Karpas-422 (cell line): ENCODE results near the gene SEC14L1. TPM values are rescaled to one million over a fixed set of nuclear protein-coding genes. Genes with fewer than 3 reads are reported as not detected.

Experiments used
- DNase-seq: peaks from one replicate; pipeline ENCODE4 v3.0.0-alpha.2; 2015
- H2AFZ ChIP-seq: fragments of 200-600 bp; sonication (generic); 2 replicates; pipeline ENCODE4 v1.6.1; 2014; ENCODE audit warnings: antibody characterized with exemption, low read length, mixed read lengths
- H3K27ac ChIP-seq: fragments of 200-600 bp; sonication (generic); 2 replicates; pipeline ENCODE4 v1.5.1; 2014; ENCODE audit warnings: mild to moderate bottlenecking, low read length, moderate library complexity
- H3K27me3 ChIP-seq: fragments of 200-600 bp; sonication (generic); 2 replicates; pipeline ENCODE4 v1.6.1; 2014; ENCODE audit warnings: low read length, mixed read lengths
- H3K36me3 ChIP-seq: fragments of 200-600 bp; sonication (generic); 2 replicates; pipeline ENCODE4 v1.6.1; 2014; ENCODE audit warnings: low read length, mixed read lengths; ENCODE audit not compliant: insufficient read depth
- H3K4me1 ChIP-seq: fragments of 200-600 bp; sonication (generic); 2 replicates; pipeline ENCODE4 v1.6.1; 2014; ENCODE audit warnings: mild to moderate bottlenecking, low read length, mixed read lengths
- H3K4me2 ChIP-seq: fragments of 200-600 bp; sonication (generic); 2 replicates; pipeline ENCODE4 v1.6.1; 2014; ENCODE audit warnings: low read length, low read depth, mild to moderate bottlenecking; ENCODE audit not compliant: poor library complexity, severe bottlenecking
- H3K4me3 ChIP-seq: fragments of 200-600 bp; sonication (generic); 2 replicates; pipeline ENCODE4 v1.5.1; 2014; ENCODE audit warnings: mild to moderate bottlenecking, antibody characterized with exemption, low read length, mixed read lengths
- H3K79me2 ChIP-seq: fragments of 200-600 bp; sonication (generic); 2 replicates; pipeline ENCODE4 v1.6.1; 2014; ENCODE audit warnings: mild to moderate bottlenecking, low read length, mixed read lengths
- H3K9ac ChIP-seq: fragments of 200-600 bp; sonication (generic); 2 replicates; pipeline ENCODE4 v1.6.0; 2014; ENCODE audit warnings: low read length
- H3K9me2 ChIP-seq: fragments of 200-600 bp; sonication (generic), shearing (Covaris generic); replicated peaks from 2 replicates; pipeline ENCODE4 v1.6.0; 2014; ENCODE audit warnings: mild to moderate bottlenecking, low read length, moderate library complexity; ENCODE audit not compliant: insufficient read depth
- H3K9me3 ChIP-seq: fragments of 300-700, 200-600 bp; sonication (generic); 2 replicates; pipeline ENCODE4 v1.6.1; 2014; ENCODE audit warnings: low read length, mixed read lengths
- H4K20me1 ChIP-seq: fragments of 200-600 bp; sonication (generic); 2 replicates; pipeline ENCODE4 v1.6.1; 2014; ENCODE audit warnings: mild to moderate bottlenecking, antibody characterized with exemption, low read length, low read depth; ENCODE audit not compliant: insufficient read depth
- total RNA-seq: library from RNA; depleted of rRNA; stranded (reverse); fragments of >200 nt; shearing (Covaris generic); gene quantifications from 2 replicates; pipeline ENCODE4 v1.2.3, GENCODE V29; 2014; ENCODE audit warnings: low replicate concordance

SEC14L1 gene
- total RNA-seq, 1 experiment from 2014 or later, result 32.0 TPM

GRCh38 chr17:77210331-77210730 is 69.6 kb downstream of the SEC14L1 start:
- Histone ChIP-seq H4K20me1 (no peaks in the 10 kb centered on the region), H3K9me3 (no peaks in the 10 kb centered on the region), H3K9me2 (no peaks in the 10 kb centered on the region), H3K4me3 (peak overlapping the region; percentile 26; the same call in 1 of the 2 replicates), H3K79me2 (peaks cover 14% of the 10 kb centered on the region), H3K27ac (peak overlapping the region; percentile 98), H2AFZ (no peak overlapping the region; the same call in 1 of the 2 replicates), H3K4me2 (peak overlapping the region; percentile 57), H3K27me3 (no peaks in the 10 kb centered on the region), H3K9ac (peak overlapping the region; percentile 70), H3K36me3 (peaks cover 33% of the 10 kb centered on the region), H3K4me1 (peaks cover 60% of the 10 kb centered on the region)
- DNase-seq, result peak; percentile 63

DNA sequence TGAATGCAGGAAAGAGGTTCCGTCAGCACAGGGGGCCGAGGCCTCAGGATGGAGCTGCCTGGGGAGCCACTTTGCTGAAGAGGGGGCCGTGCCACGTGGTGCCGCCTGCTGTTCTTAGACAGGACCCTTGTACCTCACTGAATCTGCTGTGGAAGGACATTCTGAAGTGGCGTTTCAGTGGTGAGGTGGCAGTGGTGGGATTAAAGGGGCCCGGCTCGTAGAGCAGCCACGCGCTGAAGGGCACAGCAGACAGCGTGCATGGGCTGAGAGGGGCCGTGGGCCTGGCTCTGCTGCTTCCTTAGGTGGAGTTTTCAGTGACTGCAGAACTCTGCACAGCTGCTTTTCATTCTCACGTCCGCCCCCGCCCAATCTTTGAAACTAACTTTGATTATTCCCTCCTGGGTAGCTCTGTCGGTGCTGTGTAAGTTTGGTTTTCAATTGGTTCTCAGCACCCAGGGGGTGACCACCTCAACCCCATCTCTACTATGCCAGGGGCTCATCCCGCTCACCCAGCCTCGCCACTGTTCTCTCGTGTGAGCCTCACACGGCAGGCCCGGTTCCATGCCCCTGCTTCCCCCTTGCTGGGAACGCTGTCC is 70.3 kb downstream of the SEC14L1 start:
- Histone ChIP-seq H3K9me3 (no peaks in the 10 kb centered on the region), H4K20me1 (no peaks in the 10 kb centered on the region), H3K4me1 (peaks cover 54% of the 10 kb centered on the region), H3K27me3 (no peaks in the 10 kb centered on the region), H3K27ac (peak overlapping the region; percentile 98), H3K4me2 (peak overlapping the region; percentile 57), H2AFZ (peak overlapping the region; percentile 19; the same call in 1 of the 2 replicates), H3K79me2 (peaks cover 14% of the 10 kb centered on the region), H3K9me2 (no peaks in the 10 kb centered on the region), H3K4me3 (peak overlapping the region; percentile 26; the same call in 1 of the 2 replicates), H3K36me3 (peaks cover 32% of the 10 kb centered on the region), H3K9ac (peak overlapping the region; percentile 70)
- peak; percentile 86 for DNase-seq

GRCh38 chr17:77211681-77212080 is 70.9 kb downstream of the SEC14L1 start:
- Histone ChIP-seq H3K79me2 (peaks cover 14% of the 10 kb centered on the region), H3K9ac (peak overlapping the region; percentile 70), H3K9me2 (no peaks in the 10 kb centered on the region), H3K4me1 (peaks cover 48% of the 10 kb centered on the region), H3K27ac (peak overlapping the region; percentile 98), H2AFZ (no peak overlapping the region; the same call in 1 of the 2 replicates), H4K20me1 (no peaks in the 10 kb centered on the region), H3K4me3 (peak overlapping the region; percentile 26; the same call in 1 of the 2 replicates), H3K4me2 (peak overlapping the region; percentile 57), H3K36me3 (peaks cover 30% of the 10 kb centered on the region), H3K9me3 (no peaks in the 10 kb centered on the region), H3K27me3 (no peaks in the 10 kb centered on the region)
- DNase-seq, result peak; percentile 82

DNA sequence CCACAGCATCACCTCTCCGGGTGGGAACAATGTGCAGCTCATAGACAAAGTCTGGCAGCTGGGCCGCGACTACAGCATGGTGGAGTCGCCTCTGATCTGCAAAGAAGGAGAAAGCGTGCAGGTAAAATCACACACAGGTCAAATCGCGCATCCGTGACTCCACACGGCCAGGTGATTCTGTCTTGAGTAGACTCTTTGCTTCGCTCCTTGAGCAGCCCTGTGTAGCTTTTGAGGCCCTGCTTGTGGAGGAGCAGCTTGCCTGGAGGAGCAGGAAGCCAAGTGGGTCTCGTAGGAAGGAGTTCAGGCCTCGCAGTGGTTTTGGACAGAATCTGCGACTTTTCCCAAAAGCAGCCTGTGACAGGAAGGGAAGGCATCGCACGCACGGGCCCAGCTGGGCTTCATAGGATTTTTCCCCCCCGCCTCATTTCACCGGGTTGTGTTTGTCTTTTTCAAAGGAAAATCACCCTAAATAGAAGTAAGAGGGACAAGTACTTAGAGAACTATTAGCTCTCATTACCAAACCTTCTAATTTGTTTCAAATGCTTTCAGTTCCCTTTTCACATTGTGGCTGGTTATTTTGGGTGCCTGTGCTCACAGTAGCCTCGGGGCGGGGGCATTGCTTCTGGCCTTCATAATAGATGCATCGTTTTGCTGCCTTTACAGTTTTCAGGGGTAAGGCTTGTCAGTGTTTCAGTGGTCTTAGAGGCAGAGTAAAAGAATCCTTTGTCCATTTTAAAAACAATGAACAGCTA is 71.5 kb downstream of the SEC14L1 start:
- H4K20me1 ChIP-seq, result no peaks in the 10 kb centered on the region
- no peaks in the 10 kb centered on the region for H3K9me2 ChIP-seq
- peaks cover 48% of the 10 kb centered on the region for H3K4me1 ChIP-seq
- peak overlapping the region; percentile 71 for H3K9ac ChIP-seq
- H3K4me2 ChIP-seq, result peak overlapping the region; percentile 57
- peaks cover 14% of the 10 kb centered on the region for H3K79me2 ChIP-seq
- DNase-seq, result peak; percentile 95
- H2AFZ ChIP-seq, result no peak overlapping the region
- H3K9me3 ChIP-seq, result no peaks in the 10 kb centered on the region
- H3K27me3 ChIP-seq, result no peaks in the 10 kb centered on the region
- peaks cover 33% of the 10 kb centered on the region for H3K36me3 ChIP-seq
- peak overlapping the region; percentile 53 for H3K4me3 ChIP-seq
- H3K27ac ChIP-seq, result peak overlapping the region; percentile 98

DNA sequence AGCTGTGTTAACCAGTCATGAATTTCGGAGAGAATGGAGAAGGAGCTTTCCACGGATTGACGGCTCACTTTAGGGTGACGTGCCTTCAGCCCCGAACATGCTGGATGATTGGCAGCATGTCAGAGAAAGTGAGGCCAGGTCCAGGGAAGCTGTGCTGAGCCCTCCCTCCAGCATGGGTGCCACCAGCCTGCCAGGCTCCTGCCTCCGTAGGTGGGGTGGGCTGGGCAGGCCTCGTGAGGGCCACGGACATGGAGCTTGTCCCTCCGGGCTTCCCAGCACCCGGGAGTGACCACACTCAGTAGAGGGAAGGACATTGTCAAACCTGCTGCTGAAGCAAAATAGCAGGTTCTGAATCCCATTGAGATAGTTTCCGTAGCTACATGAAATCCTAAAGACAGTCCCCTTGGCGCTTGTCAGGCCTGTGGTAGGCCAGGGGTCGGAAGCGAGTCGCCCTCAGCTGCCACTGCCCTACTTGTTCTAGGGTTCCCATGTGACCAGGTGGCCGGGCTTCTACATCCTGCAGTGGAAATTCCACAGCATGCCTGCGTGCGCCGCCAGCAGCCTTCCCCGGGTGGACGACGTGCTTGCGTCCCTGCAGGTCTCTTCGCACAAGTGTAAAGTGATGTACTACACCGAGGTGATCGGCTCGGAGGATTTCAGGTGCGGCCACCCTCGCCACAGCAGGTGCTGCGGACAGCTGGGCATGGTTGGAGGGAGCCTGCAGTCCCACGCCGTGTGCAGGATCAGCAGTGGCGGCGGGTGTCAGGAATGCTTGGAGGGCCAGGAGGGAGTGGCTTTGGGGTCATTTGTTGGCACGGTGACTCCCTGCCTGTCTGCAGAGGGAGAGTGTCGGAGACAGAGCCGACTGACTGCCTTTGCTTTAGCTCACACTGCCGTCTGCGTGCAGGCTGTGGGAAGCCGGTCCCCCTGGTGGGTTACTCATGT is 72.3 kb downstream of the SEC14L1 start:
- Histone ChIP-seq H3K27me3 (no peaks in the 10 kb centered on the region), H3K4me3 (peak overlapping the region; percentile 53), H3K9me2 (no peaks in the 10 kb centered on the region), H3K9ac (peak overlapping the region; percentile 71), H3K4me2 (peak overlapping the region; percentile 57), H3K9me3 (no peaks in the 10 kb centered on the region), H4K20me1 (no peaks in the 10 kb centered on the region), H2AFZ (no peak overlapping the region), H3K36me3 (peaks cover 36% of the 10 kb centered on the region), H3K27ac (peak overlapping the region; percentile 98), H3K4me1 (peaks cover 48% of the 10 kb centered on the region), H3K79me2 (peaks cover 14% of the 10 kb centered on the region)
- no peak for DNase-seq

- peaks cover 36% of the 10 kb centered on the region for H3K36me3 ChIP-seq
- no peaks in the 10 kb centered on the region for H3K9me3 ChIP-seq
- no peaks in the 10 kb centered on the region for H3K9me2 ChIP-seq
- no peak overlapping the region for H3K4me2 ChIP-seq
- H3K4me1 ChIP-seq, result peaks cover 48% of the 10 kb centered on the region
- H3K27me3 ChIP-seq, result no peaks in the 10 kb centered on the region
- no peak for DNase-seq
- peaks cover 14% of the 10 kb centered on the region for H3K79me2 ChIP-seq
- no peaks in the 10 kb centered on the region for H4K20me1 ChIP-seq
- no peak overlapping the region for H3K4me3 ChIP-seq
- peak overlapping the region; percentile 98; the same call in 1 of the 2 replicates for H3K27ac ChIP-seq
- no peak overlapping the region for H2AFZ ChIP-seq
- H3K9ac ChIP-seq, result no peak overlapping the region
These were observed 73.0 kb downstream of the SEC14L1 start for GRCh38 chr17:77213778-77214132.

- Histone ChIP-seq H3K4me1 (peaks cover 48% of the 10 kb centered on the region), H3K4me3 (no peak overlapping the region), H3K27me3 (no peaks in the 10 kb centered on the region), H3K36me3 (peaks cover 32% of the 10 kb centered on the region), H3K79me2 (peaks cover 14% of the 10 kb centered on the region), H4K20me1 (no peaks in the 10 kb centered on the region), H3K9ac (no peak overlapping the region), H3K27ac (no peak overlapping the region), H3K4me2 (no peak overlapping the region), H3K9me3 (no peaks in the 10 kb centered on the region), H3K9me2 (no peaks in the 10 kb centered on the region), H2AFZ (no peak overlapping the region)
- no peak for DNase-seq
These were observed 73.6 kb downstream of the SEC14L1 start for GRCh38 chr17:77214328-77214727.
